OCI-LY1 (cell line): ENCODE measurements around the gene TMEM175.

ENCODE experiments used
- H2AFZ ChIP-seq: fragments of 200-600 bp; sonication (generic), shearing (Covaris generic); 2 replicates; pipeline ENCODE4 v1.6.0; 2014; ENCODE audit warnings: antibody characterized with exemption, mild to moderate bottlenecking, low read length
- H3F3A ChIP-seq: fragments of 200-600 bp; sonication (generic), shearing (Covaris generic); 2 replicates; pipeline ENCODE4 v1.6.0; 2014; ENCODE audit warnings: mild to moderate bottlenecking, antibody characterized with exemption, low read length, moderate library complexity; ENCODE audit not compliant: insufficient read depth
- H3K27ac ChIP-seq: fragments of 200-600 bp; sonication (generic); 2 replicates; pipeline ENCODE4 v1.5.1; 2014; ENCODE audit warnings: low read length, mixed run types, mild to moderate bottlenecking, low read depth; ENCODE audit not compliant: poor library complexity, severe bottlenecking
- H3K27me3 ChIP-seq: fragments of 200-600 bp; sonication (generic); 2 replicates; pipeline ENCODE4 v1.6.0; 2014; ENCODE audit warnings: antibody characterized with exemption, mild to moderate bottlenecking, low read length, moderate library complexity; ENCODE audit not compliant: insufficient read depth
- H3K36me3 ChIP-seq: fragments of 200-600 bp; sonication (generic); 2 replicates; pipeline ENCODE4 v1.6.1; 2014; ENCODE audit warnings: mild to moderate bottlenecking, antibody characterized with exemption, low read length, moderate library complexity, mixed read lengths; ENCODE audit not compliant: insufficient read depth
- H3K4me1 ChIP-seq: fragments of 200-600 bp; sonication (generic); 2 replicates; pipeline ENCODE4 v1.5.1; 2014; ENCODE audit warnings: mild to moderate bottlenecking, low read length, moderate library complexity; ENCODE audit not compliant: insufficient read depth, severe bottlenecking
- H3K4me2 ChIP-seq: fragments of 200-600 bp; sonication (generic), shearing (Covaris generic); 2 replicates; pipeline ENCODE4 v1.6.1; 2014; ENCODE audit warnings: low read length
- H3K4me3 ChIP-seq: fragments of 200-600 bp; sonication (generic); 2 replicates; pipeline ENCODE4 v1.5.1; 2014; ENCODE audit warnings: low read length, low read depth, mild to moderate bottlenecking, mixed read lengths; ENCODE audit not compliant: poor library complexity, severe bottlenecking
- H3K79me2 ChIP-seq: fragments of 200-600 bp; shearing (Covaris generic); 2 replicates; pipeline ENCODE4 v1.6.1; 2016; ENCODE audit warnings: mixed run types, low read length, mixed read lengths; ENCODE audit not compliant: insufficient read depth
- H3K9ac ChIP-seq: fragments of 200-600 bp; sonication (generic), shearing (Covaris generic); 2 replicates; pipeline ENCODE4 v1.6.1; 2014; ENCODE audit warnings: mild to moderate bottlenecking, low read length, mixed read lengths
- H3K9me2 ChIP-seq: fragments of 200-600 bp; sonication (generic), shearing (Covaris generic); 2 replicates; pipeline ENCODE4 v1.6.1; 2014; ENCODE audit warnings: low read depth, mild to moderate bottlenecking, low read length, mixed read lengths
- H3K9me3 ChIP-seq: fragments of 200-600 bp; shearing (Covaris generic); 2 replicates; pipeline ENCODE4 v1.6.1; 2014; ENCODE audit warnings: low read length, mixed read lengths
- H4K20me1 ChIP-seq: fragments of 200-600 bp; sonication (generic), shearing (Covaris generic); 2 replicates; pipeline ENCODE4 v1.6.0; 2016; ENCODE audit warnings: mild to moderate bottlenecking, low read length; ENCODE audit not compliant: insufficient read depth
- CTCF ChIP-seq: fragments of 200-600 bp; sonication (generic), shearing (Covaris generic); IDR thresholded peaks from 2 replicates; pipeline ENCODE4 v1.5.1; 2017; ENCODE audit warnings: mild to moderate bottlenecking, antibody characterized with exemption, low read length, moderate library complexity, mixed read lengths
- EZH2 ChIP-seq: fragments of 200-600 bp; sonication (generic), shearing (Covaris generic); IDR thresholded peaks from 2 replicates; pipeline ENCODE4 v1.8.0; 2017; ENCODE audit warnings: borderline replicate concordance, mixed run types, mild to moderate bottlenecking, antibody characterized with exemption, low read length, moderate library complexity, mixed read lengths

TMEM175 gene

GRCh38 chr4:929096-929765 lies 3.0 kb upstream of the TMEM175 start:
- no peak overlapping the region for H3K9ac ChIP-seq
- H3F3A ChIP-seq = no peaks in the 10 kb centered on the region
- no peaks in the 10 kb centered on the region for H3K27me3 ChIP-seq
- TF ChIP-seq CTCF (no peak), EZH2 (no peak)
- H3K36me3 ChIP-seq = no peaks in the 10 kb centered on the region
- H3K79me2 ChIP-seq = peaks cover 17% of the 10 kb centered on the region; the same call in 1 of the 2 replicates
- H4K20me1 ChIP-seq = no peaks in the 10 kb centered on the region
- peaks cover 26% of the 10 kb centered on the region for H3K4me1 ChIP-seq
- H3K9me3 ChIP-seq = no peaks in the 10 kb centered on the region
- H3K27ac ChIP-seq = no peak overlapping the region
- no peak overlapping the region for H3K4me3 ChIP-seq
- no peak overlapping the region for H2AFZ ChIP-seq
- no peak overlapping the region for H3K4me2 ChIP-seq
- H3K9me2 ChIP-seq = no peaks in the 10 kb centered on the region

- Histone ChIP-seq H3F3A (no peaks in the 10 kb centered on the region), H2AFZ (no peak overlapping the region), H3K9me2 (no peaks in the 10 kb centered on the region), H3K9ac (no peak overlapping the region), H3K27ac (no peak overlapping the region), H3K4me3 (peak overlapping the region; percentile 86), H3K4me1 (peaks cover 18% of the 10 kb centered on the region), H3K4me2 (peak overlapping the region; percentile 88; the same call in 1 of the 2 replicates), H4K20me1 (no peaks in the 10 kb centered on the region), H3K27me3 (no peaks in the 10 kb centered on the region), H3K9me3 (no peaks in the 10 kb centered on the region), H3K36me3 (no peaks in the 10 kb centered on the region), H3K79me2 (peaks cover 17% of the 10 kb centered on the region; the same call in 1 of the 2 replicates)
- TF ChIP-seq CTCF = no peak
- TF ChIP-seq EZH2 = no peak
Observed at GRCh38 chr4:930028-930551, 2.2 kb upstream of the TMEM175 start.

GRCh38 chr4:930827-931193 lies 1.4 kb upstream of the TMEM175 start:
- H3K9me3 ChIP-seq = no peaks in the 10 kb centered on the region
- H3K27me3 ChIP-seq = no peaks in the 10 kb centered on the region
- H3K4me1 ChIP-seq = peaks cover 21% of the 10 kb centered on the region
- peak overlapping the region; percentile 84 for H3K9ac ChIP-seq
- TF ChIP-seq CTCF (no peak), EZH2 (no peak)
- no peak overlapping the region for H2AFZ ChIP-seq
- H4K20me1 ChIP-seq = no peaks in the 10 kb centered on the region
- H3K9me2 ChIP-seq = no peaks in the 10 kb centered on the region
- peak overlapping the region; percentile 88 for H3K4me2 ChIP-seq
- H3F3A ChIP-seq = no peaks in the 10 kb centered on the region
- H3K4me3 ChIP-seq = peak overlapping the region; percentile 86
- H3K36me3 ChIP-seq = no peaks in the 10 kb centered on the region
- peaks cover 17% of the 10 kb centered on the region; the same call in 1 of the 2 replicates for H3K79me2 ChIP-seq
- no peak overlapping the region for H3K27ac ChIP-seq
